HS-5 (cell line): Measurements from ENCODE around the gene ADAMTSL5.
"Not testable (repeated sequence)": the region's sequence is repeated elsewhere in the genome, so short reads cannot be mapped to it uniquely, and the experiment has no call there.

Experiments
- DNase-seq: peaks from one replicate; pipeline ENCODE4 v3.0.0-alpha.2; 2012; ENCODE audit warnings: low read depth

Gene ADAMTSL5

GRCh38 chr19:1513499-1514294 is 878 bp upstream of the ADAMTSL5 start:
- DNase-seq: no peak

- no peak for DNase-seq
Measured at GRCh38 chr19:1511318-1512317, 1.2 kb downstream of the ADAMTSL5 start.

GRCh38 chr19:1510807-1511206 is 2.0 kb downstream of the ADAMTSL5 start:
- no peak for DNase-seq

GRCh38 chr19:1510442-1510806 is 2.4 kb downstream of the ADAMTSL5 start:
- DNase-seq: no peak

GRCh38 chr19:1509602-1510441 is 3.0 kb downstream of the ADAMTSL5 start:
- DNase-seq: no peak

- no peak for DNase-seq
Measured at GRCh38 chr19:1508507-1508856, 4.3 kb downstream of the ADAMTSL5 start.

- no peak for DNase-seq
Measured at GRCh38 chr19:1507763-1508506, 4.9 kb downstream of the ADAMTSL5 start.

- DNase-seq: no peak
Measured at GRCh38 chr19:1507192-1507660, 5.6 kb downstream of the ADAMTSL5 start.

- DNase-seq: no peak
Measured at GRCh38 chr19:1505991-1506881, 6.6 kb downstream of the ADAMTSL5 start.

- no peak for DNase-seq
Measured at GRCh38 chr19:1505012-1505411, 7.8 kb downstream of the ADAMTSL5 start.

- no peak for DNase-seq
Measured at GRCh38 chr19:1503925-1504773, 8.7 kb downstream of the ADAMTSL5 start.

- DNase-seq: no peak
Measured at GRCh38 chr19:1503089-1503924, 9.5 kb downstream of the ADAMTSL5 start.

GRCh38 chr19:1502433-1503088 is 10.3 kb downstream of the ADAMTSL5 start:
- no peak for DNase-seq

- DNase-seq: no peak
Measured at GRCh38 chr19:1501200-1501595, 11.6 kb downstream of the ADAMTSL5 start.

- DNase-seq: not testable (repeated sequence)
Measured at GRCh38 chr19:1499231-1499630, 13.6 kb downstream of the ADAMTSL5 start.

- no peak for DNase-seq
Measured at GRCh38 chr19:1497578-1498235, 15.1 kb downstream of the ADAMTSL5 start.
